HepG2 (cell line): ENCODE results near the gene WDR89. TPM values are rescaled to one million over a fixed set of nuclear protein-coding genes. Genes with fewer than 3 reads are reported as not detected.

Experiments used
- ATAC-seq: fragments of 200-7000 bp; cut with Tn5 transposase; 3 replicates; pipeline ENCODE4 v1.9.1; 2020; ENCODE audit warnings: mild to moderate bottlenecking, moderate library complexity
- BruUV-seq: library from RNA; stranded (reverse); fragments of 400-500 nt; replicated peaks from 2 replicates; lab custom pipeline; 2021; lab: Mats Ljungman, UMichigan
- CTCF ChIA-PET: fragments of 300-600 bp; formaldehyde crosslinking; extraction: SDS; loops from one replicate; lab custom pipeline; 2021; ENCODE audit warnings: low total read pairs, inconsistent platforms, low intra/inter-chr PET ratio; lab: Yijun Ruan, JAX
- POLR2A ChIA-PET: fragments of 350-600 bp; sonication (Branson Sonifier 250); formaldehyde crosslinking; loops from one replicate; lab custom pipeline; 2020; ENCODE audit warnings: antibody characterized with exemption, inconsistent platforms; lab: Yijun Ruan, JAX
- DNase-seq: peaks from one replicate; pipeline ENCODE4 v3.0.0-alpha.2; 2015; ENCODE audit warnings: low spot score
- FAIRE-seq: peaks from 3 replicates; lab custom pipeline; 2011; peaks lifted over from hg19 to GRCh38; lab: Jason Lieb, UNC
- H2AFZ ChIP-seq: one replicate; pipeline ENCODE4 v1.6.1; 2011; ENCODE audit warnings: low read length, inconsistent platforms
- H3K27ac ChIP-seq: fragments of 300-600 bp; 3 replicates; pipeline ENCODE4 v1.8.0; 2011; ENCODE audit warnings: mixed run types, mild to moderate bottlenecking, mixed read lengths, low read length, inconsistent platforms; ENCODE audit not compliant: insufficient read depth; ENCODE audit errors: extremely low read length
- H3K27me3 ChIP-seq, 2 experiments: fragments of 200-600 bp in 1 of 2; 2 replicates in 1 of 2; 3 replicates in 1 of 2; pipeline versions ENCODE4 v1.6.0 to v1.8.0; 2011; ENCODE audit warnings: low read length in 2 of 2, mild to moderate bottlenecking in 2 of 2, moderate library complexity in 2 of 2, inconsistent platforms in 1 of 2; ENCODE audit not compliant: insufficient read depth in 2 of 2, control insufficient read depth in 1 of 2
- H3K36me3 ChIP-seq, 2 experiments: fragments of 200-600 bp in 1 of 2; replicated peaks in 1 of 2; 2 replicates in 1 of 2; 3 replicates in 1 of 2; pipeline versions ENCODE4 v1.5.1 to v1.8.0; 2011; ENCODE audit warnings: low read length in 2 of 2, inconsistent platforms in 1 of 2; ENCODE audit not compliant: insufficient read depth in 2 of 2, control insufficient read depth in 1 of 2
- H3K4me1 ChIP-seq: 2 replicates; pipeline ENCODE4 v1.5.1; 2012; ENCODE audit warnings: low read length, inconsistent platforms; ENCODE audit not compliant: insufficient read depth
- H3K4me2 ChIP-seq: 2 replicates; pipeline ENCODE4 v1.6.0; 2011; ENCODE audit warnings: low read depth, low read length, inconsistent platforms
- H3K4me3 ChIP-seq, 3 experiments: fragments of 200-600 bp in 1 of 3; sonication (generic), shearing (Covaris generic) in 1 of 3; replicated peaks in 1 of 3; 2 replicates each; pipeline ENCODE4 v1.5.1; 2011 to 2016; ENCODE audit warnings: low read length in 3 of 3, inconsistent platforms in 2 of 3, low read depth in 2 of 3, mild to moderate bottlenecking in 2 of 3, control low read depth in 1 of 3, mixed read lengths in 1 of 3; ENCODE audit not compliant: insufficient read depth in 1 of 3
- H3K79me2 ChIP-seq: one replicate; pipeline ENCODE4 v1.6.1; 2011; ENCODE audit warnings: low read length, inconsistent platforms; ENCODE audit not compliant: insufficient read depth
- H3K9ac ChIP-seq: 2 replicates; pipeline ENCODE4 v1.6.0; 2011; ENCODE audit warnings: mild to moderate bottlenecking, low read depth, low read length, inconsistent platforms; ENCODE audit not compliant: insufficient read depth
- H3K9me3 ChIP-seq: 2 replicates; pipeline ENCODE4 v1.5.1; 2012; ENCODE audit warnings: mild to moderate bottlenecking, low read length
- H4K20me1 ChIP-seq: 2 replicates; pipeline ENCODE4 v1.6.0; 2011; ENCODE audit warnings: inconsistent platforms, mild to moderate bottlenecking, low read length, moderate library complexity; ENCODE audit not compliant: insufficient read depth
- CEBPB ChIP-seq: IDR thresholded peaks from 2 replicates; pipeline ENCODE4 v1.6.1; 2011; ENCODE audit warnings: low read depth, low read length, improper control_type of control experiment, borderline replicate concordance
- DMTF1 ChIP-seq: sonication (generic); formaldehyde crosslinking; IDR thresholded peaks from 2 replicates; pipeline ENCODE4 v1.4.0; 2020; ENCODE audit warnings: mild to moderate bottlenecking, missing genetic modification reagents
- RNF2 ChIP-seq: fragments of 450-650 bp; conservative IDR thresholded peaks from 2 replicates; pipeline ENCODE4 v1.6.1; 2016; ENCODE audit warnings: low read depth
- SP4 ChIP-seq: sonication (generic); formaldehyde crosslinking; IDR thresholded peaks from 2 replicates; pipeline ENCODE4 v1.8.1; 2023; ENCODE audit warnings: mild to moderate bottlenecking, missing genetic modification reagents
- TFE3 ChIP-seq: IDR thresholded peaks from 2 replicates; pipeline ENCODE4 v1.6.1; 2016
- U2AF1 ChIP-seq: fragments of 200-400 bp; formaldehyde crosslinking; optimal IDR thresholded peaks from 2 replicates; pipeline ENCODE3; 2017; ENCODE audit warnings: mild to moderate bottlenecking, low read depth, low read length
- ZNF10 ChIP-seq: sonication (generic); formaldehyde crosslinking; IDR thresholded peaks from 2 replicates; pipeline ENCODE4 v1.4.0; 2020; ENCODE audit warnings: mild to moderate bottlenecking, low read depth, missing genetic modification reagents, borderline replicate concordance
- ZNF205 ChIP-seq: IDR thresholded peaks from 2 replicates; pipeline ENCODE4 v1.6.1; 2018; ENCODE audit warnings: missing biosample characterization, missing genetic modification reagents
- ZNF337 ChIP-seq: sonication (generic); formaldehyde crosslinking; IDR thresholded peaks from 2 replicates; pipeline ENCODE4 v1.5.1; 2020; ENCODE audit warnings: missing genetic modification reagents, low read depth, mild to moderate bottlenecking, borderline replicate concordance
- WGBS: methylation state at CpG from one replicate; pipeline ENCODE4 v1.1.6; 2017; ENCODE audit warnings: low lambda C conversion rate; 5-methylcytosine and 5-hydroxymethylcytosine counted together
- in situ Hi-C: cut with HindIII; loops from 2 replicates; pipeline ENCODE4 v1.10.0; 2017; ENCODE audit warnings: low pct_unique_long_range_greater_than_20kb; ENCODE audit not compliant: extremely low pct_ligation_motif_present
- intact Hi-C: fragments of 100-400 bp; cut with micrococcal nuclease; formaldehyde crosslinking; loops from one replicate; pipeline ENCODE4 v1.10.0; 2022; ENCODE audit not compliant: unreplicated experiment
- polyA plus RNA-seq, 8 experiments: library from polyadenylated mRNA; depleted of rRNA in 3 of 8; stranded (reverse) in 7 of 8; unstranded in 1 of 8; fragments of >200 nt; fragmentation: Illumina TruSeq in 4 of 8; extraction: Trizol in 4 of 8; gene quantifications; 2 replicates each; pipeline versions ENCODE4 v1.2.1 to v1.2.3, GENCODE V29; 2011 to 2016; ENCODE audit warnings: low read depth in 4 of 8, missing spikeins in 1 of 8, mixed read lengths in 1 of 8; ENCODE audit not compliant: insufficient read depth in 1 of 8
- total RNA-seq, 5 experiments: library from RNA; depleted of rRNA; stranded (reverse); fragments of >200 nt; fragmentation: Illumina TruSeq; extraction: Trizol; gene quantifications; 2 replicates each; pipeline ENCODE4 v1.2.3, GENCODE V29; 2016; ENCODE audit warnings: low read depth in 1 of 5

WDR89 gene
- total and polyA plus RNA-seq, 2 of the 13 experiments (the other 11 are each of a cell fraction or from before 2014, with no cell fraction given), result 5.2 to 20.1 TPM

- Histone ChIP-seq H3K4me2 (no peak overlapping the region), H3K4me1 (no peaks in the 10 kb centered on the region), H3K9me3 (no peaks in the 10 kb centered on the region), H3K27ac (no peak overlapping the region)
- intact Hi-C loops, result no loop called here
- TF ChIP-seq ZNF10, result no peak
- no peak for TF ChIP-seq RNF2
- TF ChIP-seq ZNF337 (CRISPR knock-in tag), result no peak
- no peak for TF ChIP-seq SP4 (CRISPR knock-in tag)
- no peak for TF ChIP-seq U2AF1
- no peak for TF ChIP-seq DMTF1
- TF ChIP-seq, all 625 proteins: peak for 0
- peaks cover 0 to 1% of the 10 kb centered on the region in 2 experiments; a peak in 2 of 5 replicates for H3K36me3 ChIP-seq
- in situ Hi-C loops, result no loop called here
- POLR2A ChIA-PET, result no interaction called here
- no peak for DNase-seq
- H3K79me2 ChIP-seq, result no peaks in the 10 kb centered on the region
- H3K27me3 ChIP-seq, result no peaks in the 10 kb centered on the region; a peak in 1 of 5 replicates
- no peak for ATAC-seq
- H2AFZ ChIP-seq, result no peak overlapping the region
- H3K9ac ChIP-seq, result no peak overlapping the region
- FAIRE-seq, result no peak
- CTCF ChIA-PET, result no interaction called here
- no peak overlapping the region for H3K4me3 ChIP-seq
- H4K20me1 ChIP-seq, result no peaks in the 10 kb centered on the region
- BruUV-seq, result no TSS peak
Observed at GRCh38 chr14:63686926-63687325, 45.3 kb upstream of the WDR89 start.

- no peaks in the 10 kb centered on the region for H3K9me3 ChIP-seq
- no TSS peak for BruUV-seq
- no peak for DNase-seq
- no peaks in the 10 kb centered on the region; a peak in 1 of 5 replicates for H3K27me3 ChIP-seq
- intact Hi-C loops, result no loop called here
- no peaks in the 10 kb centered on the region for H3K79me2 ChIP-seq
- no peak overlapping the region for H3K27ac ChIP-seq
- TF ChIP-seq ZNF205 (CRISPR knock-in tag), result no peak
- TF ChIP-seq CEBPB, result peak; percentile 53; the same call in 1 of the 2 replicates
- TF ChIP-seq TFE3 (CRISPR knock-in tag), result no peak
- H3K36me3 ChIP-seq, result peaks cover 0 to 1% of the 10 kb centered on the region in 2 experiments; a peak in 1 of 5 replicates
- H3K4me3 ChIP-seq, result no peak overlapping the region
- no peak overlapping the region for H2AFZ ChIP-seq
- no peak overlapping the region for H3K9ac ChIP-seq
- CTCF ChIA-PET, result no interaction called here
- in situ Hi-C loops, result no loop called here
- FAIRE-seq, result no peak
- POLR2A ChIA-PET, result no interaction called here
- no peak for ATAC-seq
- 94% methylated on average over 1 of the region's 1 CpG for WGBS
- H3K4me1 ChIP-seq, result no peaks in the 10 kb centered on the region
- no peaks in the 10 kb centered on the region for H4K20me1 ChIP-seq
- H3K4me2 ChIP-seq, result no peak overlapping the region
Observed at GRCh38 chr14:63685401-63685800, 43.7 kb upstream of the WDR89 start.
